Measurements from ENCODE around the gene PLA2R1. TPM values are rescaled to one million over a fixed set of nuclear protein-coding genes. Genes with fewer than 3 reads are reported as not detected.
"Not testable (repeated sequence)": the region's sequence is repeated elsewhere in the genome, so short reads cannot be mapped to it uniquely, and the experiment has no call there.

PLA2R1 gene
- total RNA-seq, 1 donor from 2014 or later = 9.0 TPM

DNA sequence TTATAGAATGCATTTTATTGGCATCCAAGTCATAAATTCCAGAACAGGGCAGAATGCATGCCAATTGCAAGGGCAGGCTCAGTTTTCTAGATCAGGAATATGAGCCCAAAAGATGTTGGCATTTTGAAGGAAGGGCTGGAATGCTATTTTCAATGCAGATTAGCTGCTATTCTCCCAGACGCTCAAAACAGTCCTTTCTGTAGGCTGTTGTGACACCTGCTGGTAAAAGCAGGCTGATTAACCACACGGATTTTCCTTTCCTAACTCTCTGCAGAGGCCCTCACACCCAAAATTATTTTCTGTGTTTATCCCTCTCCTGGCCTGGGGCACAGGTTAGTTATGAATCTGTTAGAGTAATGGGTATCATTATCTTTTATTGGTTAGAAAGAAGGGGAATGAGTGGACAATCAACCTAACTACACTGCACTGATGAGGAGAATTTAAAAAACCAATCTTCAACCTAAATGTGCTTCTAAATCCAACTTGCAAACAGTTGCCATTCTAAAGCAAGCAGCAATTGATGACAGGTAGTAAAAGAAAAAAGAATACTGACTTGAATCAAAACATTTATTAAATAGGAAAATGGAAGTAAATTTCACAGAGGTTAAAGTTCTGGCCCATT lies 94.0 kb downstream of the PLA2R1 start:
- H3K4me3 ChIP-seq = no peak overlapping the region
- no peak overlapping the region for H3K27ac ChIP-seq
- no peaks in the 10 kb centered on the region for H3K27me3 ChIP-seq
- DNase-seq (no peak), ATAC-seq (peak; percentile 55)
- no peaks in the 10 kb centered on the region for H3K4me1 ChIP-seq
- no peaks in the 10 kb centered on the region for H3K36me3 ChIP-seq
- intact Hi-C loops (cut with DNase I) = no loop called here
- peak; percentile 49 for TF ChIP-seq CTCF (IDR thresholded peaks at IDR 0.05)
- no peaks in the 10 kb centered on the region for H3K9me3 ChIP-seq

GRCh38 chr2:159963700-159964099 lies 98.7 kb downstream of the PLA2R1 start:
- Histone ChIP-seq H3K4me3 (no peak overlapping the region), H3K27me3 (no peaks in the 10 kb centered on the region), H3K9me3 (no peaks in the 10 kb centered on the region), H3K36me3 (no peaks in the 10 kb centered on the region), H3K4me1 (peaks cover 7% of the 10 kb centered on the region), H3K27ac (no peak overlapping the region)
- TF ChIP-seq CTCF (IDR thresholded peaks at IDR 0.05) = no peak
- DNase-seq = no peak
- intact Hi-C loops (cut with DNase I) = no loop called here
- no peak for ATAC-seq

GRCh38 chr2:159962513-159962912 lies 99.9 kb downstream of the PLA2R1 start:
- DNase-seq; intact Hi-C loops (cut with DNase I); H3K4me1 ChIP-seq; H3K27me3 ChIP-seq; H3K27ac ChIP-seq; H3K4me3 ChIP-seq; H3K36me3 ChIP-seq; ATAC-seq; H3K9me3 ChIP-seq: not testable (repeated sequence)

- Histone ChIP-seq H3K4me1 (peaks cover 7% of the 10 kb centered on the region), H3K4me3 (no peak overlapping the region), H3K9me3 (no peaks in the 10 kb centered on the region), H3K27ac (no peak overlapping the region), H3K27me3 (no peaks in the 10 kb centered on the region), H3K36me3 (no peaks in the 10 kb centered on the region)
- DNase-seq (no peak), ATAC-seq (no peak)
- TF ChIP-seq CTCF (IDR thresholded peaks at IDR 0.05) = no peak
- intact Hi-C loops (cut with DNase I) = no loop called here
Measured at GRCh38 chr2:159961451-159961850, 101.0 kb downstream of the PLA2R1 start.

DNA sequence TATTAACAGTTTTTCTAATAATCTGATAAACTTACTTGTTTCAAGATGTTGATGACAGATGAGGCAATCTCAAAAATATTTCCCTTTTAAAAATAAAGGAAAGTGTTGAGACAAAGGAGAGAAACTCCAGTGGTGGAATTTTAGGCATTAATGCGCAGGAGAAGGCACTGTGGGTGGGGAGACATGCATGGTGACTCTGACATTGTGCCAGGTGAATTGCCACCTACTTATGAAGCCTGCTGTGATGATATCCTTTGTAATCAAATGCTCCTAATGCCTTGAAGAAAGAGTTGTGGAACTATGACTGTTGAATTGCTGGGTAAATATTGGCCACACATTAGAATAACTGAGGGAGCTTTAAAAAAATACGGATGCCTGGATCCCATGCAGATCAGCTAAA lies 101.4 kb downstream of the PLA2R1 start:
- TF ChIP-seq CTCF (IDR thresholded peaks at IDR 0.05) = no peak
- Histone ChIP-seq H3K4me1 (peaks cover 7% of the 10 kb centered on the region), H3K36me3 (no peaks in the 10 kb centered on the region), H3K4me3 (no peak overlapping the region), H3K27me3 (no peaks in the 10 kb centered on the region), H3K27ac (no peak overlapping the region), H3K9me3 (no peaks in the 10 kb centered on the region)
- intact Hi-C loops (cut with DNase I) = no loop called here
- ATAC-seq (no peak), DNase-seq (no peak)

- H3K9me3 ChIP-seq = no peaks in the 10 kb centered on the region
- H3K27me3 ChIP-seq = no peaks in the 10 kb centered on the region
- no peak overlapping the region for H3K27ac ChIP-seq
- H3K4me1 ChIP-seq = peaks cover 7% of the 10 kb centered on the region
- intact Hi-C loops (cut with DNase I) = no loop called here
- no peak overlapping the region for H3K4me3 ChIP-seq
- no peak for TF ChIP-seq CTCF (IDR thresholded peaks at IDR 0.05)
- ATAC-seq (peak; percentile 65), DNase-seq (no peak)
- H3K36me3 ChIP-seq = no peaks in the 10 kb centered on the region
Measured at GRCh38 chr2:159960414-159960813, 102.0 kb downstream of the PLA2R1 start.

Measured in upper lobe of right lung (tissue), 1 donor.